GM20000 (cell line): ENCODE results near the gene UNC119.
"Not testable (repeated sequence)": the region's sequence is repeated elsewhere in the genome, so short reads cannot be mapped to it uniquely, and the experiment has no call there.

Experiments
- DNase-seq: peaks from one replicate; pipeline ENCODE4 v3.0.0; 2012; ENCODE audit warnings: low spot score
- TF ChIP-seq, protein P1 (sequence below): IDR thresholded peaks from 2 replicates; pipeline ENCODE4 v1.5.1; 2012; ENCODE audit warnings: mild to moderate bottlenecking, control low read depth; ENCODE audit errors: extremely low read depth, missing control alignments

Gene UNC119

DNA sequence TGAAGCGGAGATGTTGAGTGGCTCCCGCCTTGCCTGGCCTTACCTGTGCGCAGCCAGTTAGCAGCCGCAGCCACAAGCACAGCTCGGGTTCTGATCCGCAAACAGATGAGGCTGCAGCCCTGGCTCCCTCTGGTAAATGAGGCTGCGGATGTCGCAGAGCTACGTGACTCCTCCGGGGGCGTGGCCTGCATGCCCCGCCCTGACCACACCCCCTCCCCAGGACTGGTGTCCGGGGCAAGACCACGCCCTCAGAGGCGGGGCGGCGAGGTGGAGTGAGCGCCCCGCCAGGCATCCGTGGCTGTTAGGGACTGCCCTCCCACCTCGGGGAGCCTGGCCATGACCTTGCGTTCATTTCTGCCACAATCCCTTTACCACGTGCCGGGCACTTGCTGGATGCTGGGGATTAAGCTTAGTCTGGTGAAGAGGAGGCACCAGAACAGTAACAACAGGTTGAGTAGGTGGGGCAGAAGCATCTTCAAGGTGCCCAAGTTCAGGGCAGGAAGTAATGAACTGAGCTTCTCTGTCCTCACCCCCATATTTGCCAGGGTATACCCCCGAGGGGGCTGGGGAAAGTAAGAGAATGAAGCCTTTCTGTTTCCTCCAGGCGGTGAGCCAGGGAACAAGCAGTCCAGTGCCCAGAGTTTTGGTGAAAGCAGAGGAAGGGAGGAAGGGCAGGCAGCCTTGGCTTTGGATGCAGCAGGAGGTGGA lies 24.5 kb upstream of the UNC119 start, which contains the start of gene ALDOC:
Gene ALDOC (minus strand): TSS at position 138 of the 708 bp plus-strand sequence. CDS start 1,363 bp downstream, outside the sequence.
- TF ChIP-seq, protein P1, sequence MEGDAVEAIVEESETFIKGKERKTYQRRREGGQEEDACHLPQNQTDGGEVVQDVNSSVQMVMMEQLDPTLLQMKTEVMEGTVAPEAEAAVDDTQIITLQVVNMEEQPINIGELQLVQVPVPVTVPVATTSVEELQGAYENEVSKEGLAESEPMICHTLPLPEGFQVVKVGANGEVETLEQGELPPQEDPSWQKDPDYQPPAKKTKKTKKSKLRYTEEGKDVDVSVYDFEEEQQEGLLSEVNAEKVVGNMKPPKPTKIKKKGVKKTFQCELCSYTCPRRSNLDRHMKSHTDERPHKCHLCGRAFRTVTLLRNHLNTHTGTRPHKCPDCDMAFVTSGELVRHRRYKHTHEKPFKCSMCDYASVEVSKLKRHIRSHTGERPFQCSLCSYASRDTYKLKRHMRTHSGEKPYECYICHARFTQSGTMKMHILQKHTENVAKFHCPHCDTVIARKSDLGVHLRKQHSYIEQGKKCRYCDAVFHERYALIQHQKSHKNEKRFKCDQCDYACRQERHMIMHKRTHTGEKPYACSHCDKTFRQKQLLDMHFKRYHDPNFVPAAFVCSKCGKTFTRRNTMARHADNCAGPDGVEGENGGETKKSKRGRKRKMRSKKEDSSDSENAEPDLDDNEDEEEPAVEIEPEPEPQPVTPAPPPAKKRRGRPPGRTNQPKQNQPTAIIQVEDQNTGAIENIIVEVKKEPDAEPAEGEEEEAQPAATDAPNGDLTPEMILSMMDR, result no peak
- DNase-seq, result peak; percentile 96

DNA sequence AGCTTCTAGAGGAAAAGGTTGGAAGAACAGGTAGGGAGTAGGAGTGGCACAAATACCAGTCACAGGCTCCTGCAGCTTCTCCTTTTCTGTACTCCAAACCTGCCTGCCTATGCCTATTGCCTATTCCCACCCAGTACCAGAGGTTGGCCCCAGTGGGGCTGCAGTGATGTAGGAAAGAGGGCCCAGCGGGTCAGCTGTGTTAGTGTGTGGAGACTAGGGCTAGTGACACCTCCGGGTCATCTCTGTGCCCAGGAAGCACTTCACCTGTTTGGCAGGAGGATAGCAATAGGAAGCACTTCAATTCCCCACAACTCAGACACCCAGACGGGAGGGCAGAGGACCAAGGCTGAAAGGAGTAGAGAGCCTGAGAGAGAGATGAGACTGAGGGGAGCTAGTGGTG lies 23.6 kb upstream of the UNC119 start:
- not testable (repeated sequence) for DNase-seq

DNA sequence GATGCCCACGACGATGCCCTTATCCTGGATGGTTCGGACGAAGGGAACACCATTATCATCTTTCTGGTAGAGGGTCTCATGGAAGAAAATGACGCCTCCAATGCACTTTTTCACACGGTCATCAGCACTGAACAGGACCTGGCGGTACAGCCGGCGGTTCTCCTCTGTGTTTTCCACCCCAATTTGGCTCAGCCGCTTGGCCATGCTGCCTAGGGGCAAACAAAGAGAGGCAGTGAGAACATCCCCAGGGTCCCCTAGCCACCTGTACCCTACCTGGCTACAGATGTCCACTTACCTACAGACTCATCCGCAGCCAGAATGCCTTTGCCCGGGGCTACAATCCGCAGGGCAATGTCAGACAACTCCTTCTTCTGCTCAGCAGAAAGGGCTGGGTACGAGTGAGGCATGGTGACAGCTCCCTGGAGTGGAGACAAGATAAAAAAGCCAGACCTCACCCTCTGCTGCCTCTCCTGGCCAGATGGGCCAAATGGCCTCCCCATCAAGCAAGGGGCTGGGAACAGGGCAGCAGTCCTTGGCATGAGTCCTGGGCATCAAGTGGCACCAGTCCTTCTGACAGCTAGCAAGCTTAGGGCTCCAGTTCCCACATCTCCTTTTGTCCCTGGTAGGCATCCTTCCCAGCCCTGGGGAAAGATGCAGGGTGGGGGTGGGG lies 22.8 kb upstream of the UNC119 start:
- TF ChIP-seq, protein P1, result no peak
- DNase-seq, result no peak

DNA sequence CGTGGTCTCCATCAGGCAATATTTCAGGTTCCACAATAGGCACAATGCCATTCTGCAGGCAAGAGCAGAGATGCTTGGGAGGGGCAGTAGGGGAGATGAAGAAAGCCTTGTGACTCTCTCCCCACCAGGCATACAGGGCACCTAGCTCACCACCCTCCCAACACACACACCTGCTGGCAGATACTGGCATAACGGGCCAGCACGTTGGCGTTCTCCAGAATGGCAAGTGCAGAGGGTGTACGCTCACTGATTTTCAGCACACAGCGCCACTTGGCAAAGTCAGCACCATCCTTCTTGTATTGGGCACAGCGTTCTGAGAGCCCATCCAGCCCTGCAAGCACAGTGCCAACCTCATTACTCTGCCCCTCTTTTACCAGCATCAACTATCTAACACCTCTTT lies 22.1 kb upstream of the UNC119 start:
- TF ChIP-seq, protein P1, result no peak
- no peak for DNase-seq

DNA sequence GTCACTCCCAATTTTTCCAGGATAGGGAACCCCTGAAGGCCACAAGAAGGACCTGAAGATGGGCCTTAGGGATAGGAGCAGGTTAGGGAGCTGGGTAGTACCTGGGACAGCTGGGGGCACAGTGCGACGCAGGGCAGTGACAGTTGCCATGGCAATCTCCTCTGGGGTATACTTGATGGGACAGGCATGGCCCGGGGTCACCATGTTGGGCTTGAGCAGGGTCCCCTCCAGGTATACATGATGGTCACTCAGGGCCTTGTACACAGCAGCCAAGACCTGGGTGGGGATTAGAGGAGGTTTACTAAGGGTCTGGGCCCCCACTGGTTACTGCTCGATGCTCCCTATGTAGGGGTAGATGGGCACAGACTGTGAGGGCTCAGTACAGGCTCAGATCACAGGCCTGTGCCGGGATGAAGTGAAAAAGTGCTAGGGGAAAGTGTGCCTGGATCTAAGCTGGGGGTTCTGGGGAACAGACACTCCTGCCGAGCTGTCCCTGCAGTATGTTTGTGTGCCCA lies 21.6 kb upstream of the UNC119 start:
- no peak for DNase-seq
- TF ChIP-seq, protein P1, result no peak

DNA sequence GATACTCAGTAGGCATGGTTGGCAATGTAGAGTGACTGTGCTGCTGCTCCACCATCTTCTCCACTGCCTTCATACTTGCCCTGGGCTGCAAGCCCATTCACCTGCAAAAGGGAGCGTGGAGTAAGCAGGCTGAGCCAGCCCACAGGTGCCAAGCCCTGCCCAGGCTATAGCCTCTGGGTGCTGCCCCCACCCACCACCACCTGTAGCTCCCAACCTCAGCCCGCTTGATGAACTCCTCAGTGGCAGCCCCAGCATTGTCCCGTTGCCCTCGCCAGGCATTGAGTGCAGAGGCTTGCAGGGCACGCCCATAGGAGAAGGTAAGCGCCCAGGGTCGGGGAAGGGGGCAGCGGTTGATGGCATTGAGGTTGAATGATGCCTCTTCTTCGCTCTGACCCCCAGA lies 21.1 kb upstream of the UNC119 start:
- no peak for DNase-seq

DNA sequence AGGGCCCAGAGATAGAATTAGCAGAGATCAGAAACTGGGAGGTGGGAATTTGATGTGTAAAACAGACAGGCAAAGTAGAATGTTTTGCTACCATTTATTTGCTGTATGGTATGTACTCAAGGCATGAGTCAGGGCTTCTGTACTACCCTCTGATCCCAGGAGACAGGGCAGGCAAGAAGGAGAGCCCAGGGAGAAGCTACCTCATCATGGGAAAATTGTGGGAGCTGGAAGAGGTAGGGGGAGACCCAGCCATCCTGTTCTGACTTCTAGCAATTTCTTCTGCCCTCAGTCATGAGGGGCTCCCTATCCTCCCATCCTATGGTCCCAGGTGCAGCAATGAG lies 20.6 kb upstream of the UNC119 start:
- TF ChIP-seq, protein P1, result no peak
- DNase-seq, result no peak

More for the DNA sequence above, 21.1 kb upstream of the UNC119 start:
- TF ChIP-seq, protein P1, result no peak
